M059J (cell line): ENCODE measurements around the gene EPYC. TPM values are rescaled to one million over a fixed set of nuclear protein-coding genes. Genes with fewer than 3 reads are reported as not detected.
A peak's percentile ranks its signal among the peaks of the same experiment; 100 is the strongest.

Source experiments
- DNase-seq: peaks from one replicate; pipeline ENCODE4 v3.0.0-alpha.2; 2012; ENCODE audit warnings: low read depth
- total RNA-seq: library from RNA; depleted of rRNA; stranded (reverse); fragments of >200 nt; shearing (Covaris generic); gene quantifications from 2 replicates; pipeline ENCODE4 v1.2.3, GENCODE V29; 2014; rRNA removed

The EPYC gene
- 0.17 TPM in 1 of 2 replicates, not detected in the other for total RNA-seq

DNA sequence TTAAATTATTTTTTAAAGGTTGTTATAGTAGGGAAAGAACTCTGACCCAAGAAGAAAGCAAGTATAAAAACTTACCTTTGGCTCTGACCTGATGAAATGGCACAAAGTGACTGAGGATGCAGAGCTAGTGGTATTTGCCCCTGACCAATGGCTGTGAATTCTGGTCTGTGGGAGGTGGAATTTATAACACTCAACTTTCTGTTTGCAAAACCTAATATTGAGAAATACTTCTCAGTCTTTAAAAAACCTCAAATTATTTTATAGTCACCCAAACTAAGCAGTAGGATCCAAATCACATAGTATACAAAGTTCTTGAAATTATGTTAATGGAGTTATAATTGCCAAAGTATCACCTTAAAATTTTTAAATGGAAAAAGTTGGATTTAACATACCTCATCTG, at the start of gene EPYC:
TSS of gene EPYC (minus strand) at position 101 of the 400 bp plus-strand sequence. CDS start 2,407 bp downstream, outside the sequence.
- DNase-seq, result no peak

- peak; percentile 93 for DNase-seq
Measured at GRCh38 chr12:91053951-91054715, 49.4 kb upstream of the EPYC start.

GRCh38 chr12:91052026-91052425, 47.3 kb upstream of the EPYC start:
- DNase-seq, result no peak

DNA sequence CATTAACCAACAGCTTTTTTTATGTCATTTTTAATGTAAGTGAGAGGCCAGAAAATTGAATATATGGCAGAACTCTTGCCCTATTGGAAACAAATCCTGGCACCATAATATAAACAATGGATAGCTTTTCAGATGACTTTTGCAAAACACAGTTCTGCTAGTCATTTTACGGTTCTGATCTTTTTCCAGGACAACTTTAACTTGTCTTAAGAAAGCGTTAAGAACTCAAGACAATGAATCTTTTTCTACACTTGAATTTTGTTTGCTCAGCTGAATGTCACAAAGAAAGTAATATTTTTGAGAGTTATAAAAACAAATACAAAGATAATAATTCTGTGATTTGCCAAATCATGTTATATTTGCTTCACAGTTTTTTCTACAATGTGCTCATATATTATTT, 39.8 kb upstream of the EPYC start:
- no peak for DNase-seq

- DNase-seq, result peak; percentile 17
Measured at GRCh38 chr12:91043408-91043807, 38.6 kb upstream of the EPYC start.

DNA sequence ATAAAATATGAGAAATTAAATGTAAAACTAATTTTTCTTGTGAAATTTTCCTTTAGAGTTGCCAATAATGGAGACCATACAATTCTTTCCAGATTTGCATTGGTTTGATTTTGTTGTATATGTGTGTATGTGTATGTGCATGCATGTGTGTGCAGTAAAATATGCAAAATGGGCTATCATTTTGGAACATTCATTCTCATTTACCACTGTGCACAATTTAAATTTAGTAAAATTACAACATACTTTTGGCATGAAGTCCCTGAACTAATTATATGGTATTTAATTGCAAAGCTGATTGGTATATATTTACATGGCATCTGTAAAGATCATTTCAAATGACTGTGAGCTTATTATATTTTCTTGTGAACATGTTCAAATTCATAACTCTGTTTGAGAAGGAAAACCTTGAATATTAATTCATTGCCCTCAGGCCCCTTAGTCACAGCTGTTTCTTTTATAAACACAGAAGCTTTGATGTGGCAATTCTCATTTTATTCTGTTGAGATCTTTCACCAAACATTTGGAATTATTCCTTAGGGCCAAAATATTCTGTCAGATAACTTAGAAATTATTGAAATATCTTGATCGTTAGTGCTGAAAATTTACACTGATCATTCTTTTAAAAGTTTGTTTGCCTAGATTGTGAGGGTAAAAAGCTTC, 35.5 kb upstream of the EPYC start:
- DNase-seq, result peak; percentile 62

GRCh38 chr12:91037276-91037675, 32.5 kb upstream of the EPYC start:
- DNase-seq, result no peak

DNA sequence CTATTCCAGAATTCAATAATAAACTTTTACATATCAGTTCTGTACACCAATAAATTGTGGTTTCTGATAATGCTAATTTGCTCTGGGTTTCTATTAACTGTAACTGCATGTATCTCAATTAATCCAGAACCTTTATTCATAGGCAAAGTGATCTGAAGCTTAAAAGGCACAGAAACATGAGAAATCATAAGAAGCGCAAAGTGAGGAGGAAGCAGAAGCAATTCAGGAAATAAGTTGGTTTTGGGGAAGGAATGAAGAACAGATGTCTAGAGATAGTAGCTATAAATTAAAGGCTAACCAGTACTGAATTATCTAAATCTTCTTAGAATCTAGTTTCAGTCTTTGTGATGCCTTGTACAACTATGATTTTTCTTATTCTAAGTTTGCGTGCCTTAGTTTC, 28.5 kb upstream of the EPYC start:
- no peak for DNase-seq

DNA sequence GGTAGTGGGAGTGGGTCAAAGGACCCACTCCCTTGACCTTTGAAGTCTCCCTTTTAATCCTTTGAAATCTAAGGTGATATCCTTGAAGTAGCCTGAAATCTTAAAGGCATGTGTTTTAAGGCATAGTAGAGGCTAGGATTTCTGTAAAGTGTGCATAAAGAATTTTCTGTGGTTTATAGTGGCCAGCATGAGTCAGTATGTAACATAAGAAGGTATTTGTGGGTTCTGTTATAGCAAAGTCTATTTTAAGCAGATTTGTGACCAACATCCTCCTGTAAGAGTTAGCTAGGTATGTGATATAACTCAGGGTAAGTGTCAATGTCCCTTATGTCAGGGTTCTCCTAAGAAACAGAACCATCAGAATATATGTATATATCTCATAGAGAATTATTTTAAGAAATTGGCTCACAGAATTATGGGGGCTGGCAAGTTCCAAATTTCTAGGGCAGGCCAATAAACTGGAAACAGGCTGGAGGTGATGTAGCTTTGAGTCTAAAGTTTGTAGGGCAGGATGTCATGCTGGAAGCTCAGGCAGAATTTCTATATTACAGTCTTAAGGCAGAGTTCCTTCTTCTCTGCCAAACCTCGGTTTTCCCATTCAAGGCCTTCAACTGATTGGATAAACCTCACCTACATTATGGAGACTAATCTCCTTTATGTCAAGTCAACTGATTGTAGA, 18.7 kb upstream of the EPYC start:
- peak; percentile 82 for DNase-seq

DNA sequence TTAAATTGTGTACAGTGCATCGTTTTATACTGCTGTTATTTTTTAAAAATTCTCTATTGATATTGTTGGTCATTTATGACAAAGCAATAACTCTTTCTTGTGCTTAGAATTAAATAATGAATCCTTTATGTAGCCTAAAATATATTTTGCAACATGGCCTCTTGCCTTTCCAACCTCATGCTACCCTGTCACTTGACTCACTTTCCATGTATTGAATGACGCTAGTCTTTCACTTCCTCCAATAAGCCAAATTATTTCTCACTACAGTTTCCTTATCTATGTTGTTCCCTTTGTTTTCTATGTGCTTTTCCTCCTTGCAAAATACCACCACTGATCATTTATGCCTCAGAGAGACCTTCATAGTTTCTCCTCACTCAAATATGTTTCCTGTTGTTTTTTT, 16.3 kb upstream of the EPYC start:
- DNase-seq, result no peak

DNA sequence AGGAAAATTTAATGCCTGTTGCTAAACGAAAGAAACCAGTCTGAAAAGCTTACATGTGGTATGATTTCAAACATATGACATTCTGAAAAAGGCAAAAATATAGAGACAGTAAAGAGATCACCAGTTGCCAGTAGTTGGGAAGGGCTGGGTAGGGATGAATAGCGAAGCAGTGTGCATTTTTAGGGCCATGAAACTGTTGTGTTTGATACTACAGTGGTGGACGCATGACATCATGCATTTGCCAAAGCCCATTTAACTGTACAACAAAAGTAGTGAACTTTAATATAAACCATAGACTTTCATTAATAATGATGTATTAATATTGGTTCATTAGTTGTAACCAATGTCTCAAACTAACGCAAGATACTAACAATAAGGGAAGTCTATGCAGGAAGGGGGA, 14.7 kb upstream of the EPYC start:
- no peak for DNase-seq

- DNase-seq, result no peak
Measured at GRCh38 chr12:91017511-91018263, 12.9 kb upstream of the EPYC start.

DNA sequence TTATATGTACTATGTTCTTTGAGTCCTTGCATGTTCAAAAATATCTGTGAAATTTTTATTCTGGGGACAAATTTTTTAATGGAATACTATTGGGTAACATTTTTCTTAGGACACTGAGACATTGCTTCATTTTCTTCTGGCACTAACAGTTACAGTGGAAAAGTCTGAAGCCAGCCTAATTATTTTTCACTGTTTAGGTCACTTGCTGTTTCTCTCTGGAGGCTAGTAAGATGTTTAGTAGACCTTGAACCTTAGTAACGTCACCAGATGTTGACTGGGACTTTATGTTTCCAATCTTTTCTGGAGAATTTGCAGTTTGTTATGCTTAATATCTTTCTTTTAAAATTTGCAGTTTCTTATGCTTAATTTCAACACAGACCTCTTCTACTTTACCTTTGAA, 12.3 kb upstream of the EPYC start:
- no peak for DNase-seq

DNA sequence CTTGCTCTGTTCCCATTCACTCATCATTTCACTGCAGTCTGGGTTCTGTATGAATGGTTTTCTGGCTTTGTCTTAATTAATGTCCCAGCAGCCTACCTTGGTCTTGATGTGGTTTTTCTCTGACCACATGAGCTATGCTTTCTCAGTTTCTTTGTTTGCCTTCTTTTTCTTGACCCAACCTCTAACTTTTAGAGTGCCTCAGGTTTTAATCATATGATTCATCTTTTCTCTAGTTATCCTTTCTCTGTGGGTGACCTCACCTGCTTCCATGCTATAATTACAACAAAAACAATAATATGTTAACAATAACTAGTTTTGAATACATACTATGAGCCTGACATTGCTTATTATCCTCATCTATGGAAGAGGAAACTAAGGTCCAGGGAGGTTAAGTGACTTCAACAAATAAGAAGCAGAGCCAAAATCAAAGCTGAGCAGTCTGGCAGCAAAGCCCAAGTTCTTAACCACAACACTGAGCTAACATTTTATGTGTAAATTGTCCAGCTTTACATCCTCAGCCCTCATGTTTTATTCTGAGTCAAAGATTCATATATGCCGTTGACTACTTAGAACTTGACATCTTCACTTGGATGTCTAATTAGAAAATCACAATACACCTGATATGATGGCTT, 4.7 kb upstream of the EPYC start:
- DNase-seq, result peak; percentile 85

DNA sequence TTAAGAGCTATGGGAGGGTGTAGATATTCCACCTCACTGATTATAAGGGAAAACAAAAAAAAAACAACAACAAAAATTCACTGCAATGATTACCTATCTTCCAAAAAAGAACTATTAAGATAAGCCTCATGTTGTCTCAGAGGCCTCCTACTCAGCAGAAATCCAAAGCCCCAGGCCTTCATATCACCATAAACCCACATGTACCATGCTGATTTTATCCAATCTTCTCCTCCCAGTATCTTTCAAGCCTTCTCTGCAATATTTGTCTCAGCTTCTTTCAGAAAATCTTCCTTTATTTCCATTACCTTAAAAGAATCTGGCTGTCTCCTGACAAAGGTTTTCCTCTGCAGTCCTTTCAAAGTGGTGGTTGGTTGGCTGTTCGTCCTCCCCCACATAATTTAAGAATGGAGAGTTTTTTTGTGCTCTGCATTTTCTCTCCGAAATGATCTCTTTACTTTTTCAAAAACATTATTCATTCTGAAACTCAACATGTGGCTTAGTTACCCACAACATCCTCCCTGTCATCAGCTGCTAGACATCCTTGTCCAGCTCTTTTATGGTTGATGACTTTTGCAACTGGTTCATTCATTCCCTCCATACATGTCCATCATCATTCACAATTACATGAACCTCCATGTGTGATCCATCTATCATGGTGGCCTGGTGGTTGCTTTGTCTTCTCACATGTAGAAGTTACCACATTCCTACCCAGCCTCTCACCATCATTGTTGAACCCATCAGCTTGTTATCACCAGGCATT, 2.9 kb upstream of the EPYC start:
- DNase-seq, result no peak

DNA sequence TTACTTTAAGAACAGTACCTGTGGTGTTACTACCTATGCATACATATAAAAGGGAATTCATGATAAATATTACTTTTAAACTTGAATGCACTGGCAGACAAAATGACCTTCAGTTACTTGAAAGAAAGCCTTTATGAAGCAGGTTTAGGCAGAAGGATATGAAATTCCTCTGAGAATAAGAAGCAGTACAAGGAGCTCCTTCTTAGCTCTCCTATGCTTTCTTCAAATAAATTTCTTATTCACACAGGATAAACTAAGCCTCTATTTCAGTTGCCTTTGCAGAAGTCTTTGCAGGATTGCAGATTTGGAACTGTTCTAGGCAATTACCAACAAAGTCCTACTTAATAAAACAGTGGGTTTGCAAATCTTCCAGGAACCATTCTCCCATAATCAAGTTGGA, 1.0 kb downstream of the EPYC start:
- DNase-seq, result no peak

DNA sequence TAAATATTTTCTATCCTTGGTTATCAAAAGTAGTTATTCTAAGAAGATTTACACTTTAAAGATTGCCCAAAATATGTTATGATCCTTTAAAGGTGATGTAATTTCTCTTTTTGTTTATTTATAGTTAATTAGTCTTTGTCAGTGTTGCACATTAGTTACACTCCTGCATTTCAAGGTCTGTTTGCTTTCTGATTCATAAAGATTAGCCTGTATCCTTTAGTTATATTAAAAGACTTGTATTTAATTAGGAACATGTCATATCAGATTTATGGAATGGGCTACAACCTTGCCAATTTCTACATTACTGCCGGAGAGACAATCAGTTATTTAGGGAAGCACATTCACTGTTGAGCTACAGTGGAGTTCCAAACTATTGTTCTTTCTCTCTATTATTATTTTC, 3.5 kb downstream of the EPYC start:
- no peak for DNase-seq

DNA sequence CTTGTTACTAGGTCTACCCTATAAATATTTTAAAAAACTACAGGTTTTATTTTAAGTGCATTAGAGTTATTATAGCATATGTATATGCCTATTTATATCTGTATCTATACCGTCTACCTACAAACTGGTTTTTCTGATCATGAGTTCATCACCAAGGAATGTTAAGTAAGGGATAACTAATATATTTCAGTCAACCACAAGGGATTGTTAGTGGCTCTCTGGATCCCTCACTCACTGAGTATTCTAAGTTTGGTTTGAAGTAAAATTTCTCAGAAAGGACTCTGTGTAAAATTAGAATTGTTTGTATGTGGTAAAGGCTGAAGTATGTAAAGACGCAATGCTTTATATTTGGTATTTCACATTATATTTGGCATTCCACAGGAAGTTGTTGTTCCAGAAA, 4.8 kb downstream of the EPYC start:
- peak; percentile 27 for DNase-seq

DNA sequence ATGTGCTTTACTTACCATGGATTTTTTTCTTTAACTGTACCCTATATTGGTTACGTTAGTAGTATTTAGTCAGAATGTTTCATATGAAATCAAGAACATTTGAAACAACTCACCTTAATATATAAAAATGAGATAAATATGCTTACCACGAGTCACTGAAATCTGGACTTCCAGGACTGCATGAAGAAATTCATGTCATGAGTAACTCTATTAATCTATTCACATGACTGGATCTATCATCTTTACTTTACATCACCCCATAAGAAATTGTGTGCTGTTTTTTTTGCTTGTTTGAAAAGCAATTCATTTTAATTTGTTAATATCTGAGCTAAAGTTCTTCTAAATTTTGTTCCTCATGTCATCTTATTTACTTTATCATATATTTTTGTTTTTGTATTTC, 5.2 kb downstream of the EPYC start:
- DNase-seq, result no peak

- no peak for DNase-seq
Measured at GRCh38 chr12:90995010-90995409, 9.8 kb downstream of the EPYC start.

GRCh38 chr12:90991952-90992465, 12.8 kb downstream of the EPYC start:
- DNase-seq, result no peak
